HepG2 (cell line): ENCODE results near the gene SHTN1. TPM values are rescaled to one million over a fixed set of nuclear protein-coding genes. Genes with fewer than 3 reads are reported as not detected.

Experiments used
- AGO2 ChIP-seq: fragments of 200-400 bp; formaldehyde crosslinking; optimal IDR thresholded peaks from 2 replicates; pipeline ENCODE3; 2017; ENCODE audit warnings: mild to moderate bottlenecking, low read depth, low read length, moderate library complexity
- ARID3A ChIP-seq: IDR thresholded peaks from 2 replicates; pipeline ENCODE4 v1.6.1; 2012; ENCODE audit warnings: low read depth, low read length, improper control_type of control experiment
- CBFB ChIP-seq: sonication (generic); formaldehyde crosslinking; IDR thresholded peaks from 2 replicates; pipeline ENCODE4 v1.4.0; 2020; ENCODE audit warnings: missing genetic modification reagents
- CHCHD3 ChIP-seq: sonication (generic); formaldehyde crosslinking; IDR thresholded peaks from 2 replicates; pipeline ENCODE4 v1.8.0; 2022; ENCODE audit warnings: mild to moderate bottlenecking, missing genetic modification reagents, moderate library complexity
- DDIT3 ChIP-seq: sonication (generic); formaldehyde crosslinking; IDR thresholded peaks from 2 replicates; pipeline ENCODE4 v1.4.0; 2020; ENCODE audit warnings: mild to moderate bottlenecking, missing genetic modification reagents
- DMAP1 ChIP-seq: IDR thresholded peaks from 2 replicates; pipeline ENCODE4 v1.6.1; 2016
- DR1 ChIP-seq: sonication (generic); formaldehyde crosslinking; IDR thresholded peaks from 2 replicates; pipeline ENCODE4 v1.8.0; 2021; ENCODE audit warnings: mild to moderate bottlenecking, missing genetic modification reagents, inconsistent platforms
- EED ChIP-seq: sonication (generic); formaldehyde crosslinking; IDR thresholded peaks from 2 replicates; pipeline ENCODE4 v1.5.0; 2020; ENCODE audit warnings: mild to moderate bottlenecking, missing genetic modification reagents
- ELF4 ChIP-seq: sonication (generic); formaldehyde crosslinking; IDR thresholded peaks from 2 replicates; pipeline ENCODE4 v1.5.0; 2020; ENCODE audit warnings: missing genetic modification reagents, mild to moderate bottlenecking, moderate library complexity, borderline replicate concordance
- FOXJ3 ChIP-seq: sonication (generic); formaldehyde crosslinking; IDR thresholded peaks from 2 replicates; pipeline ENCODE4 v1.4.0; 2020; ENCODE audit warnings: missing genetic modification reagents, mild to moderate bottlenecking, borderline replicate concordance
- KLF13 ChIP-seq: sonication (generic); formaldehyde crosslinking; IDR thresholded peaks from 2 replicates; pipeline ENCODE4 v1.4.0; 2020; ENCODE audit warnings: mild to moderate bottlenecking, missing genetic modification reagents
- MAF1 ChIP-seq: sonication (generic); formaldehyde crosslinking; IDR thresholded peaks from 2 replicates; pipeline ENCODE4 v1.5.0; 2020; ENCODE audit warnings: missing genetic modification reagents, borderline replicate concordance
- MEF2D ChIP-seq: sonication (generic); formaldehyde crosslinking; IDR thresholded peaks from 2 replicates; pipeline ENCODE4 v1.5.1; 2020; ENCODE audit warnings: mild to moderate bottlenecking, missing genetic modification reagents
- MLLT10 ChIP-seq: sonication (generic); formaldehyde crosslinking; IDR thresholded peaks from 2 replicates; pipeline ENCODE4 v1.4.0; 2020; ENCODE audit warnings: missing genetic modification reagents
- NBN ChIP-seq: fragments of 450-650 bp; conservative IDR thresholded peaks from 2 replicates; pipeline ENCODE4 v1.6.1; 2017
- NCOA5 ChIP-seq: sonication (generic); formaldehyde crosslinking; IDR thresholded peaks from 2 replicates; pipeline ENCODE4 v1.4.0; 2020; ENCODE audit warnings: missing genetic modification reagents
- NR2F1 ChIP-seq, 2 experiments: fragments of 450-650 bp in 1 of 2; formaldehyde crosslinking in 1 of 2; IDR thresholded peaks; 2 replicates each; pipeline versions ENCODE4 v1.5.0 to v1.6.1; 2016 to 2020; ENCODE audit warnings: mild to moderate bottlenecking in 1 of 2, missing compliant biosample characterization in 1 of 2, missing genetic modification reagents in 1 of 2, moderate library complexity in 1 of 2
- PAX8 ChIP-seq: sonication (generic); formaldehyde crosslinking; IDR thresholded peaks from 2 replicates; pipeline ENCODE4 v1.8.0; 2022; ENCODE audit warnings: mild to moderate bottlenecking, missing genetic modification reagents, borderline replicate concordance
- PBX3 ChIP-seq: sonication (generic); formaldehyde crosslinking; IDR thresholded peaks from 2 replicates; pipeline ENCODE4 v1.8.1; 2023; ENCODE audit warnings: missing genetic modification reagents, inconsistent platforms, borderline replicate concordance
- RORA ChIP-seq: sonication (generic); formaldehyde crosslinking; IDR thresholded peaks from 2 replicates; pipeline ENCODE4 v1.5.0; 2020; ENCODE audit warnings: mild to moderate bottlenecking, missing genetic modification reagents, moderate library complexity
- SIN3A ChIP-seq: IDR thresholded peaks from 2 replicates; pipeline ENCODE4 v1.6.1; 2011; ENCODE audit warnings: low read depth, mild to moderate bottlenecking, control low read depth, low read length, borderline replicate concordance
- SMAD3 ChIP-seq: sonication (generic); formaldehyde crosslinking; IDR thresholded peaks from 2 replicates; pipeline ENCODE4 v1.4.0; 2020; ENCODE audit warnings: missing genetic modification reagents
- SUZ12 ChIP-seq: fragments of 150-350 bp; IDR thresholded peaks from 2 replicates; pipeline ENCODE4 v1.6.1; 2014; ENCODE audit warnings: low read depth, low read length
- ZMYM3 ChIP-seq: sonication (generic); formaldehyde crosslinking; IDR thresholded peaks from 2 replicates; pipeline ENCODE4 v1.5.1; 2020; ENCODE audit warnings: mild to moderate bottlenecking, missing genetic modification reagents
- ZNF546 ChIP-seq: sonication (generic); formaldehyde crosslinking; conservative IDR thresholded peaks from 2 replicates; pipeline ENCODE4 v1.8.1; 2023; ENCODE audit warnings: mild to moderate bottlenecking, missing genetic modification reagents
- ZNF564 ChIP-seq: sonication (generic); formaldehyde crosslinking; IDR thresholded peaks from 2 replicates; pipeline ENCODE4 v1.8.1; 2023; ENCODE audit warnings: mild to moderate bottlenecking, missing genetic modification reagents
- ZNF577 ChIP-seq: sonication (generic); formaldehyde crosslinking; IDR thresholded peaks from 2 replicates; pipeline ENCODE4 v1.4.0; 2020; ENCODE audit warnings: mild to moderate bottlenecking, low read depth, missing genetic modification reagents, borderline replicate concordance
- ZNF589 ChIP-seq: sonication (generic); formaldehyde crosslinking; conservative IDR thresholded peaks from 2 replicates; pipeline ENCODE4 v1.8.0; 2022; ENCODE audit warnings: mild to moderate bottlenecking, moderate library complexity, missing genetic modification reagents
- ZNF652 ChIP-seq: IDR thresholded peaks from 2 replicates; pipeline ENCODE4 v1.6.1; 2016; ENCODE audit warnings: low read depth, borderline replicate concordance
- ZNF766 ChIP-seq: sonication (generic); formaldehyde crosslinking; IDR thresholded peaks from 2 replicates; pipeline ENCODE4 v1.5.0; 2020; ENCODE audit warnings: missing genetic modification reagents, borderline replicate concordance
- ZNF788 ChIP-seq: sonication (generic); formaldehyde crosslinking; IDR thresholded peaks from 2 replicates; pipeline ENCODE4 v1.5.0; 2020; ENCODE audit warnings: mild to moderate bottlenecking, missing genetic modification reagents, borderline replicate concordance
- ZSCAN20 ChIP-seq: sonication (generic); formaldehyde crosslinking; IDR thresholded peaks from 2 replicates; pipeline ENCODE4 v1.4.0; 2020; ENCODE audit warnings: missing genetic modification reagents, mild to moderate bottlenecking, borderline replicate concordance
- polyA plus RNA-seq, 8 experiments: library from polyadenylated mRNA; depleted of rRNA in 3 of 8; stranded (reverse) in 7 of 8; unstranded in 1 of 8; fragments of >200 nt; fragmentation: Illumina TruSeq in 4 of 8; extraction: Trizol in 4 of 8; gene quantifications; 2 replicates each; pipeline versions ENCODE4 v1.2.1 to v1.2.3, GENCODE V29; 2011 to 2016; ENCODE audit warnings: low read depth in 4 of 8, missing spikeins in 1 of 8, mixed read lengths in 1 of 8; ENCODE audit not compliant: insufficient read depth in 1 of 8
- total RNA-seq, 5 experiments: library from RNA; depleted of rRNA; stranded (reverse); fragments of >200 nt; fragmentation: Illumina TruSeq; extraction: Trizol; gene quantifications; 2 replicates each; pipeline ENCODE4 v1.2.3, GENCODE V29; 2016; ENCODE audit warnings: low read depth in 1 of 5

Gene SHTN1
- total and polyA plus RNA-seq, 2 of the 13 experiments (the other 11 are each of a cell fraction or from before 2014, with no cell fraction given), result 11.3 to 15.6 TPM

- TF ChIP-seq NBN (no peak), ZNF589 (no peak), ZNF546 (CRISPR knock-in tag) (no peak), ZSCAN20 (no peak), PBX3 (CRISPR knock-in tag) (no peak), EED (CRISPR knock-in tag) (no peak), CBFB (CRISPR knock-in tag) (peak; percentile 71; the same call in 1 of the 2 replicates), NCOA5 (CRISPR knock-in tag) (no peak), ZNF652 (CRISPR knock-in tag) (peak; percentile 59; the same call in 1 of the 2 replicates), DR1 (CRISPR knock-in tag) (no peak), DMAP1 (CRISPR knock-in tag) (0 out of 2 replicates have a peak, but pooled peaks have one; percentile 34), SIN3A (no peak), SUZ12 (no peak), ZNF577 (no peak), NR2F1 (CRISPR knock-in tag; IDR thresholded peaks at IDR 0.05) (peak in 1 of 2 experiments; percentile 62; a peak in 2 of 4 replicates), RORA (CRISPR knock-in tag) (no peak), MAF1 (CRISPR knock-in tag) (no peak), MEF2D (CRISPR knock-in tag) (no peak), ARID3A (no peak), MLLT10 (no peak), PAX8 (no peak), SMAD3 (CRISPR knock-in tag) (no peak), ZNF788 (CRISPR knock-in tag) (no peak), CHCHD3 (CRISPR knock-in tag) (no peak), KLF13 (CRISPR knock-in tag) (no peak), ZMYM3 (no peak), FOXJ3 (CRISPR knock-in tag) (peak; percentile 40; the same call in 1 of the 2 replicates), ZNF766 (CRISPR knock-in tag) (no peak), ZNF564 (CRISPR knock-in tag) (no peak), ELF4 (CRISPR knock-in tag) (no peak), DDIT3 (CRISPR knock-in tag) (no peak), AGO2 (no peak)
Observed at GRCh38 chr10:117003336-117003735, 1.7 kb downstream of the SHTN1 start (continued).
